K562 (cell line): ENCODE results near the gene SPAG4. TPM values are rescaled to one million over a fixed set of nuclear protein-coding genes. Genes with fewer than 3 reads are reported as not detected.

Experiments
- DIDO1 ChIP-seq: fragments of 450-650 bp; IDR thresholded peaks from 2 replicates; pipeline ENCODE4 v1.6.1; 2016; ENCODE audit warnings: low read depth, missing biosample characterization, missing genetic modification characterization
- HNRNPL ChIP-seq: fragments of 200-400 bp; formaldehyde crosslinking; IDR thresholded peaks from 2 replicates; pipeline ENCODE4 v1.6.1; 2017; ENCODE audit warnings: low read depth, mild to moderate bottlenecking, low read length
- IFI16 ChIP-seq: fragments of 250-450 bp; sonication (Bioruptor Pico); IDR thresholded peaks from 2 replicates; pipeline ENCODE4 v2.1.2; 2022; ENCODE audit warnings: mild to moderate bottlenecking, inconsistent platforms
- PHF20 ChIP-seq: fragments of 450-650 bp; IDR thresholded peaks from 2 replicates; pipeline ENCODE4 v1.6.1; 2018; ENCODE audit not compliant: partially characterized antibody
- RAD21 ChIP-seq, 2 experiments: fragments of 250-450 bp in 1 of 2; fragments of 450-650 bp in 1 of 2; sonication (Bioruptor Pico) in 1 of 2; formaldehyde crosslinking in 1 of 2; IDR thresholded peaks in 1 of 2; conservative IDR thresholded peaks in 1 of 2; 2 replicates each; pipeline versions ENCODE4 v1.4.0 to v1.8.0; 2020 to 2022; ENCODE audit warnings: mild to moderate bottlenecking in 2 of 2, moderate library complexity in 1 of 2
- RAD51 ChIP-seq: fragments of 450-650 bp; IDR thresholded peaks from 2 replicates; pipeline ENCODE4 v1.7.1; 2016; ENCODE audit warnings: low read depth, mild to moderate bottlenecking, borderline replicate concordance
- RBM14 ChIP-seq: fragments of 200-400 bp; formaldehyde crosslinking; IDR thresholded peaks from 2 replicates; pipeline ENCODE4 v1.6.1; 2018; ENCODE audit warnings: low read depth, mild to moderate bottlenecking, low read length, moderate library complexity, borderline replicate concordance; ENCODE audit not compliant: insufficient read depth
- SIN3A ChIP-seq, 2 experiments: fragments of 150-350 bp in 1 of 2; IDR thresholded peaks; 2 replicates each; pipeline ENCODE4 v1.6.1; 2011 to 2016; ENCODE audit warnings: borderline replicate concordance in 2 of 2, low read depth in 2 of 2, low read length in 2 of 2, mild to moderate bottlenecking in 2 of 2, moderate library complexity in 2 of 2; ENCODE audit not compliant: control insufficient read depth in 1 of 2
- SIRT6 ChIP-seq: IDR thresholded peaks from one replicate; pipeline ENCODE4 v1.6.1; 2012; ENCODE audit warnings: low read depth, mild to moderate bottlenecking, control low read depth, inconsistent platforms, low read length, moderate library complexity
- SMAD4 ChIP-seq: fragments of 250-450 bp; sonication (Bioruptor Pico); conservative IDR thresholded peaks from 2 replicates; pipeline ENCODE4 v1.8.0; 2021; ENCODE audit warnings: inconsistent platforms, mild to moderate bottlenecking, moderate library complexity
- SMARCB1 ChIP-seq: IDR thresholded peaks from 2 replicates; pipeline ENCODE4 v1.6.1; 2011; ENCODE audit warnings: improper control_type of control experiment, low read depth; ENCODE audit not compliant: insufficient read length
- SMARCC2 ChIP-seq: fragments of 450-650 bp; IDR thresholded peaks from 2 replicates; pipeline ENCODE4 v1.6.1; 2017; ENCODE audit warnings: antibody characterized with exemption, moderate library complexity, mild to moderate bottlenecking, low read depth
- SOX6 ChIP-seq: fragments of 450-650 bp; IDR thresholded peaks from 2 replicates; pipeline ENCODE4 v1.6.1; 2014; ENCODE audit warnings: mild to moderate bottlenecking
- SRSF7 ChIP-seq: fragments of 200-400 bp; formaldehyde crosslinking; optimal IDR thresholded peaks from 2 replicates; pipeline ENCODE3; 2017; ENCODE audit warnings: mild to moderate bottlenecking, low read depth, low read length
- ZBTB34 ChIP-seq: fragments of 250-450 bp; sonication (Bioruptor Pico); IDR thresholded peaks from 2 replicates; pipeline ENCODE4 v1.8.0; 2021; ENCODE audit warnings: mild to moderate bottlenecking, moderate library complexity
- ZC3H11A ChIP-seq: IDR thresholded peaks from 2 replicates; pipeline ENCODE4 v1.6.1; 2012; ENCODE audit warnings: low read depth, low read length, improper control_type of control experiment
- ZNF197 ChIP-seq: fragments of 200-800 bp; sonication (Bioruptor generic); IDR thresholded peaks from 2 replicates; pipeline ENCODE4 v1.6.1; 2016; ENCODE audit warnings: low read depth, missing genetic modification characterization, missing compliant biosample characterization
- ZNF280B ChIP-seq: fragments of 250-450 bp; sonication (Bioruptor Pico); IDR thresholded peaks from 2 replicates; pipeline ENCODE4 v1.5.1; 2021; ENCODE audit warnings: mild to moderate bottlenecking
- ZNF3 ChIP-seq: fragments of 250-450 bp; sonication (Bioruptor Pico); IDR thresholded peaks from 2 replicates; pipeline ENCODE4 v1.5.0; 2021; ENCODE audit warnings: mild to moderate bottlenecking, moderate library complexity
- ZNF316 ChIP-seq: fragments of 450-650 bp; IDR thresholded peaks from 2 replicates; pipeline ENCODE4 v1.6.1; 2016
- ZNF696 ChIP-seq: fragments of 250-450 bp; sonication (Bioruptor Pico); conservative IDR thresholded peaks from 2 replicates; pipeline ENCODE4 v1.4.0; 2020; ENCODE audit warnings: mild to moderate bottlenecking, moderate library complexity
- polyA plus RNA-seq, 8 experiments: library from polyadenylated mRNA; depleted of rRNA in 4 of 8; stranded (reverse) in 5 of 8; unstranded in 3 of 8; fragments of >200 nt; fragmentation: Nextera tagmentation in 2 of 8; fragmentation: Illumina TruSeq in 1 of 8; extraction: Ambion mirVana in 2 of 8; extraction: Trizol in 1 of 8; gene quantifications; 2 replicates each; pipeline versions ENCODE4 v1.2.1 to v1.2.3, GENCODE V29; 2011 to 2014; ENCODE audit warnings: inconsistent platforms in 1 of 8, missing spikeins in 1 of 8
- total RNA-seq, 7 experiments: library from RNA; depleted of rRNA in 6 of 7; stranded (reverse); fragments of >200 nt in 6 of 7; fragmentation: Illumina TruSeq in 2 of 7; extraction: Trizol in 2 of 7; gene quantifications; 2 replicates each; pipeline versions ENCODE4 v1.2.1 to v1.2.3, GENCODE V29; 2011 to 2021; ENCODE audit warnings: low replicate concordance in 1 of 7
- TF ChIP-seq, protein P1 (sequence below): fragments of 450-650 bp; IDR thresholded peaks from 2 replicates; pipeline ENCODE4 v1.6.1; 2016
- TF ChIP-seq, protein P2 (sequence below): sonication (generic); formaldehyde crosslinking; IDR thresholded peaks from 2 replicates; pipeline ENCODE4 v1.8.1; 2023; ENCODE audit warnings: mild to moderate bottlenecking, missing genetic modification reagents

SPAG4 gene
- total and polyA plus RNA-seq, 9 of the 15 experiments (the other 6 are each of a cell fraction or from before 2014, with no cell fraction given) = 1.6 to 11.4 (median 4.6) TPM

DNA sequence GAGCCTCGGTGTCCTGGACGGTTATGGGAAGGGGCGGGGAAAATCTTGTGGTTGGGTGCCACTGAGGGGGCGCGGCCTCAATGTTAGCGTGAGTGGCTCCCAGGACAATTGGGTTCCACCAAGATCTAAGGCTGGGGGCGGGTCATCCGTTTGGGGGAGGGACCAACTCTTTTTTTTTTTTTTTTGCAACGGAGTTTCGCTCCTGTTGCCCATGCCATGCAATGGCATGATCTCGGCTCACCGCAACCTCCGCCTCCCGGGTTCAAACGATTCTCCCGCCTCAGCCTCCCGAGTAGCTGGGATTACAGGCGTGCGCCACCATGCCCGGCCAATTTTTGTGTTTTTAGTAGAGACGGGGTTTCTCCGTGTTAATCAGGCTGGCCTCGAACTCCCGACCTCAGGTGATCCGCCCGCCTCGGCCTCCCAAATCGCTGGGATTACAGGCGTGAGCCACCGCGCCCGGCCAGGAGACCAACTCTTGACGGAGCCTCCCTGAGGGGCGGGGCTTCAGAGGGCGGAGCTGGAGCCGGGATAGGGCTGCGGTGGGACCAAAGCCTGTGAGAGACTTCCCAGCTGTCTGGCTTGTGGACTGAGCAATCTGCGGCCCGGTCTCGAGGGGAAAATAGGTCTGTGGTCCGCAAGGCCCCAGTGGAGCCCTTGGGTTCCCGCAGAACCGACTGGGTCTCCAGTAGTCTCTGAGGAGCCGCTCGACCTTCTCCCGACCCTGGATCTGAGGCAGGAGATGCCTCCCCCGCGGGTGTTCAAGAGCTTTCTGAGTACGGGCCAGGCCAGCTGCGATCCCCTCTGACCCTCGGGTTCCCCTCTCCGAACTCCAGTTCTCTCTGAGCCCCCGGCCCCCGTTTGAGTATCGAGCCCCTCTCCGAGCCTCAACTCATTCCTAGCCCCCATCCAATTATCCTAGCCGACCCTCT, 1.1 kb downstream of the SPAG4 start (continued):
- TF ChIP-seq, protein P1, sequence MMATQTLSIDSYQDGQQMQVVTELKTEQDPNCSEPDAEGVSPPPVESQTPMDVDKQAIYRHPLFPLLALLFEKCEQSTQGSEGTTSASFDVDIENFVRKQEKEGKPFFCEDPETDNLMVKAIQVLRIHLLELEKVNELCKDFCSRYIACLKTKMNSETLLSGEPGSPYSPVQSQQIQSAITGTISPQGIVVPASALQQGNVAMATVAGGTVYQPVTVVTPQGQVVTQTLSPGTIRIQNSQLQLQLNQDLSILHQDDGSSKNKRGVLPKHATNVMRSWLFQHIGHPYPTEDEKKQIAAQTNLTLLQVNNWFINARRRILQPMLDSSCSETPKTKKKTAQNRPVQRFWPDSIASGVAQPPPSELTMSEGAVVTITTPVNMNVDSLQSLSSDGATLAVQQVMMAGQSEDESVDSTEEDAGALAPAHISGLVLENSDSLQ = peak; percentile 80
- TF ChIP-seq ZNF197 (CRISPR knock-in tag) = no peak
- no peak for TF ChIP-seq SMARCB1
- 0 out of 2 replicates have a peak, but pooled peaks have one; percentile 11 for TF ChIP-seq ZNF316
- no peak for TF ChIP-seq ZC3H11A
- TF ChIP-seq ZNF280B (CRISPR knock-in tag) = no peak
- TF ChIP-seq RAD21 (CRISPR knock-in tag; conservative IDR thresholded peaks at IDR 0.05 in 1 of 2, IDR thresholded peaks at IDR 0.05 in 1 of 2) = 0 out of 4 replicates have a peak, but pooled peaks of 1 of the 2 experiments have one; percentile 6
- 0 out of 2 replicates have a peak, but pooled peaks have one; percentile 8 for TF ChIP-seq RAD51
- no peak for TF ChIP-seq ZNF696
- TF ChIP-seq SMAD4 = peak; percentile 51; the same call in 1 of the 2 replicates
- no peak for TF ChIP-seq PHF20
- TF ChIP-seq SRSF7 = no peak
- no peak for TF ChIP-seq SOX6
- no peak for TF ChIP-seq RBM14
- TF ChIP-seq, protein P2, sequence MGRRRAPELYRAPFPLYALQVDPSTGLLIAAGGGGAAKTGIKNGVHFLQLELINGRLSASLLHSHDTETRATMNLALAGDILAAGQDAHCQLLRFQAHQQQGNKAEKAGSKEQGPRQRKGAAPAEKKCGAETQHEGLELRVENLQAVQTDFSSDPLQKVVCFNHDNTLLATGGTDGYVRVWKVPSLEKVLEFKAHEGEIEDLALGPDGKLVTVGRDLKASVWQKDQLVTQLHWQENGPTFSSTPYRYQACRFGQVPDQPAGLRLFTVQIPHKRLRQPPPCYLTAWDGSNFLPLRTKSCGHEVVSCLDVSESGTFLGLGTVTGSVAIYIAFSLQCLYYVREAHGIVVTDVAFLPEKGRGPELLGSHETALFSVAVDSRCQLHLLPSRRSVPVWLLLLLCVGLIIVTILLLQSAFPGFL (CRISPR knock-in tag) = no peak
- TF ChIP-seq HNRNPL = no peak
- TF ChIP-seq ZNF3 (CRISPR knock-in tag) = no peak
- TF ChIP-seq SIRT6 = no peak
- peak in 1 of 2 experiments; percentile 65; a peak in 1 of 4 replicates for TF ChIP-seq SIN3A (IDR thresholded peaks at IDR 0.05; ENCODE audit: borderline replicate concordance in 2 of 2, control insufficient read depth in 1 of 2, low read depth in 2 of 2, low read length in 2 of 2)
- TF ChIP-seq IFI16 = no peak
- TF ChIP-seq DIDO1 (tag) = no peak
- TF ChIP-seq ZBTB34 (CRISPR knock-in tag) = no peak
- TF ChIP-seq SMARCC2 = peak; percentile 60; the same call in 1 of the 2 replicates
